Gastroesophageal sphincter (tissue), 3 donors: ENCODE results near the gene HSD3B1.

ENCODE experiments used
- CTCF ChIP-seq, 4 experiments: fragments of 200-600 bp in 2 of 4; fragments of 450-650 bp in 2 of 4; sonication (generic) in 1 of 4; IDR thresholded peaks; one replicate each; pipeline ENCODE4 v1.5.1; 2017 to 2019; ENCODE audit warnings: antibody characterized with exemption in 4 of 4, mild to moderate bottlenecking in 2 of 4, moderate library complexity in 2 of 4
- EP300 ChIP-seq: sonication (generic); formaldehyde crosslinking; IDR thresholded peaks from one replicate; pipeline ENCODE4 v1.6.1; 2017; ENCODE audit warnings: antibody characterized with exemption, mild to moderate bottlenecking
- POLR2A ChIP-seq, 2 donors: fragments of 450-650 bp; IDR thresholded peaks; one replicate each; pipeline ENCODE4 v1.6.1; 2017; ENCODE audit warnings: antibody characterized with exemption in 2 of 2, mild to moderate bottlenecking in 2 of 2, moderate library complexity in 1 of 2
- POLR2AphosphoS5 ChIP-seq: sonication (generic); formaldehyde crosslinking; IDR thresholded peaks from one replicate; pipeline ENCODE4 v1.6.1; 2017; ENCODE audit warnings: antibody characterized with exemption

GRCh38 chr1:119531606-119532323 lies 24.8 kb downstream of the HSD3B1 start:
- TF ChIP-seq EP300 = no peak
- no peak for TF ChIP-seq POLR2AphosphoS5
- no peak for TF ChIP-seq CTCF (IDR thresholded peaks at IDR 0.05)
- TF ChIP-seq POLR2A (IDR thresholded peaks at IDR 0.05) = no peak
